ELR (cell line): ENCODE data around the gene ACVR2A.

ENCODE experiments used
- DNase-seq: peaks from one replicate; pipeline ENCODE4 v3.0.0-alpha.2; 2015; ENCODE audit warnings: low read depth

ACVR2A gene

GRCh38 chr2:147855316-147855715 lies 10.5 kb downstream of the ACVR2A start:
- DNase-seq = no peak

- DNase-seq = no peak
Observed at GRCh38 chr2:147855977-147856376, 11.1 kb downstream of the ACVR2A start.

GRCh38 chr2:147860009-147860408 lies 15.2 kb downstream of the ACVR2A start:
- no peak for DNase-seq

- DNase-seq = no peak
Observed at GRCh38 chr2:147862859-147863516, 18.2 kb downstream of the ACVR2A start.

- peak; percentile 27 for DNase-seq
Observed at GRCh38 chr2:147863835-147864234, 19.0 kb downstream of the ACVR2A start.

- peak; percentile 30 for DNase-seq
Observed at GRCh38 chr2:147865560-147865959, 20.7 kb downstream of the ACVR2A start.

GRCh38 chr2:147867050-147867449 lies 22.2 kb downstream of the ACVR2A start:
- DNase-seq = no peak

- DNase-seq = no peak
Observed at GRCh38 chr2:147869934-147870333, 25.1 kb downstream of the ACVR2A start.

- no peak for DNase-seq
Observed at GRCh38 chr2:147872967-147873366, 28.1 kb downstream of the ACVR2A start.

GRCh38 chr2:147873859-147874483 lies 29.1 kb downstream of the ACVR2A start:
- no peak for DNase-seq

- no peak for DNase-seq
Observed at GRCh38 chr2:147879846-147880245, 35.0 kb downstream of the ACVR2A start.

- DNase-seq = no peak
Observed at GRCh38 chr2:147882631-147883030, 37.8 kb downstream of the ACVR2A start.

GRCh38 chr2:147884830-147885229 lies 40.0 kb downstream of the ACVR2A start:
- no peak for DNase-seq

- DNase-seq = no peak
Observed at GRCh38 chr2:147886136-147886535, 41.3 kb downstream of the ACVR2A start.

GRCh38 chr2:147888680-147889079 lies 43.9 kb downstream of the ACVR2A start:
- DNase-seq = no peak

GRCh38 chr2:147904051-147904450 lies 59.2 kb downstream of the ACVR2A start:
- no peak for DNase-seq

- DNase-seq = no peak
Observed at GRCh38 chr2:147909178-147909577, 64.3 kb downstream of the ACVR2A start.

GRCh38 chr2:147910990-147911473 lies 66.2 kb downstream of the ACVR2A start:
- peak; percentile 74 for DNase-seq

GRCh38 chr2:147913701-147914480 lies 69.1 kb downstream of the ACVR2A start:
- peak; percentile 16 for DNase-seq

GRCh38 chr2:147916067-147916466 lies 71.2 kb downstream of the ACVR2A start:
- no peak for DNase-seq

GRCh38 chr2:147916723-147917122 lies 71.9 kb downstream of the ACVR2A start:
- DNase-seq = no peak

- no peak for DNase-seq
Observed at GRCh38 chr2:147917161-147917560, 72.3 kb downstream of the ACVR2A start.

GRCh38 chr2:147923846-147924245 lies 79.0 kb downstream of the ACVR2A start:
- DNase-seq = no peak
